Activated T-helper 1 cell treated with anti-CD3 and anti-CD28 coated beads, Interleukin-12 subunit alpha, Interleukin-12 subunit beta, Interleukin-2, Interleukin-4 antibody, amounts not matched to agents 30 ng/mL and 10 ng/mL and 1 ng/mL, durations not matched to agents 14 hours and 24 hours and 36 hours (primary cell): Measurements from ENCODE around the gene HRNR. TPM values are rescaled to one million over a fixed set of nuclear protein-coding genes. Genes with fewer than 3 reads are reported as not detected.
A peak's percentile ranks its signal among the peaks of the same experiment; 100 is the strongest.

ENCODE experiments used
- DNase-seq: peaks from one replicate; pipeline ENCODE4 v3.0.0; 2021; ENCODE audit warnings: low spot score
- H3K27ac Mint-ChIP-seq: one replicate; pipeline ENCODE4 v1.8.0; 2021; ENCODE audit warnings: mild to moderate bottlenecking, mixed read lengths
- H3K27me3 Mint-ChIP-seq: one replicate; pipeline ENCODE4 v1.8.0; 2022; ENCODE audit warnings: mild to moderate bottlenecking, moderate library complexity, mixed read lengths; ENCODE audit not compliant: insufficient read depth
- H3K36me3 Mint-ChIP-seq: one replicate; pipeline ENCODE4 v1.8.0; 2021; ENCODE audit warnings: low read depth, mixed read lengths
- H3K4me1 Mint-ChIP-seq: one replicate; pipeline ENCODE4 v1.8.0; 2021; ENCODE audit warnings: low read depth, mixed read lengths
- H3K4me3 Mint-ChIP-seq: one replicate; pipeline ENCODE4 v1.8.0; 2021; ENCODE audit warnings: mild to moderate bottlenecking, moderate library complexity, mixed read lengths
- H3K9me3 Mint-ChIP-seq: one replicate; pipeline ENCODE4 v1.8.0; 2021; ENCODE audit warnings: mixed read lengths
- intact Hi-C: fragments of 100-400 bp; cut with micrococcal nuclease; formaldehyde crosslinking; loops from one replicate; pipeline ENCODE4 v1.15.1; 2024
- total RNA-seq: library from RNA; stranded (reverse); gene quantifications from 2 replicates; pipeline ENCODE4 v1.2.3, GENCODE V29; 2022

HRNR gene
- total RNA-seq, 1 donor from 2014 or later = not detected

- Mint-ChIP-seq H3K9me3 (no peaks in the 10 kb centered on the region), H3K4me3 (no peak overlapping the region), H3K27ac (no peak overlapping the region), H3K4me1 (peaks cover 6% of the 10 kb centered on the region), H3K36me3 (no peaks in the 10 kb centered on the region), H3K27me3 (peaks cover 21% of the 10 kb centered on the region)
- peak; percentile 17 for DNase-seq
- intact Hi-C loops = loop anchor here (1.0 to 2.0 kb wide), 4 partner anchors 43 to 251 kb away; no protein-coding TSS in a partner anchor
These were observed 38.2 kb downstream of the HRNR start for GRCh38 chr1:152185544-152186391.

GRCh38 chr1:152182944-152183361 lies 41.0 kb downstream of the HRNR start:
- intact Hi-C loops = no loop called here
- Mint-ChIP-seq H3K27ac (no peak overlapping the region), H3K9me3 (no peaks in the 10 kb centered on the region), H3K27me3 (peaks cover 11% of the 10 kb centered on the region), H3K36me3 (no peaks in the 10 kb centered on the region), H3K4me3 (no peak overlapping the region), H3K4me1 (no peaks in the 10 kb centered on the region)
- DNase-seq = no peak

- no peaks in the 10 kb centered on the region for H3K4me1 Mint-ChIP-seq
- DNase-seq = no peak
- no peaks in the 10 kb centered on the region for H3K9me3 Mint-ChIP-seq
- intact Hi-C loops = no loop called here
- H3K4me3 Mint-ChIP-seq = no peak overlapping the region
- peaks cover 12% of the 10 kb centered on the region for H3K27me3 Mint-ChIP-seq
- H3K27ac Mint-ChIP-seq = no peak overlapping the region
- H3K36me3 Mint-ChIP-seq = no peaks in the 10 kb centered on the region
These were observed 41.6 kb downstream of the HRNR start for GRCh38 chr1:152182431-152182830.

- no peak for DNase-seq
- intact Hi-C loops = no loop called here
- Mint-ChIP-seq H3K36me3 (no peaks in the 10 kb centered on the region), H3K27ac (no peak overlapping the region), H3K27me3 (peaks cover 17% of the 10 kb centered on the region), H3K4me3 (no peak overlapping the region), H3K9me3 (peaks cover 2% of the 10 kb centered on the region), H3K4me1 (no peaks in the 10 kb centered on the region)
These were observed 44.4 kb downstream of the HRNR start for GRCh38 chr1:152179566-152179965.

GRCh38 chr1:152170287-152170905 lies 53.6 kb downstream of the HRNR start:
- H3K9me3 Mint-ChIP-seq = peaks cover 3% of the 10 kb centered on the region
- H3K4me3 Mint-ChIP-seq = no peak overlapping the region
- H3K4me1 Mint-ChIP-seq = peaks cover 7% of the 10 kb centered on the region
- H3K36me3 Mint-ChIP-seq = no peaks in the 10 kb centered on the region
- intact Hi-C loops = no loop called here
- H3K27ac Mint-ChIP-seq = no peak overlapping the region
- peaks cover 6% of the 10 kb centered on the region for H3K27me3 Mint-ChIP-seq
- DNase-seq = no peak

GRCh38 chr1:152169366-152170025 lies 54.5 kb downstream of the HRNR start:
- no peaks in the 10 kb centered on the region for H3K36me3 Mint-ChIP-seq
- peaks cover 3% of the 10 kb centered on the region for H3K27me3 Mint-ChIP-seq
- DNase-seq = no peak
- no peak overlapping the region for H3K27ac Mint-ChIP-seq
- H3K9me3 Mint-ChIP-seq = peaks cover 3% of the 10 kb centered on the region
- peaks cover 7% of the 10 kb centered on the region for H3K4me1 Mint-ChIP-seq
- intact Hi-C loops = no loop called here
- no peak overlapping the region for H3K4me3 Mint-ChIP-seq

- Mint-ChIP-seq H3K27me3 (no peaks in the 10 kb centered on the region), H3K4me1 (peaks cover 7% of the 10 kb centered on the region), H3K9me3 (peaks cover 3% of the 10 kb centered on the region), H3K4me3 (no peak overlapping the region), H3K27ac (no peak overlapping the region), H3K36me3 (no peaks in the 10 kb centered on the region)
- no peak for DNase-seq
- intact Hi-C loops = no loop called here
These were observed 55.5 kb downstream of the HRNR start for GRCh38 chr1:152168535-152168868.

- Mint-ChIP-seq H3K4me3 (no peak overlapping the region), H3K36me3 (no peaks in the 10 kb centered on the region), H3K4me1 (peaks cover 7% of the 10 kb centered on the region), H3K27ac (no peak overlapping the region), H3K9me3 (peaks cover 3% of the 10 kb centered on the region), H3K27me3 (no peaks in the 10 kb centered on the region)
- no peak for DNase-seq
- intact Hi-C loops = no loop called here
These were observed 56.0 kb downstream of the HRNR start for GRCh38 chr1:152167835-152168534.

GRCh38 chr1:152166966-152167365 lies 57.0 kb downstream of the HRNR start:
- no peak for DNase-seq
- peaks cover 3% of the 10 kb centered on the region for H3K27me3 Mint-ChIP-seq
- no peak overlapping the region for H3K4me3 Mint-ChIP-seq
- peaks cover 3% of the 10 kb centered on the region for H3K9me3 Mint-ChIP-seq
- H3K27ac Mint-ChIP-seq = no peak overlapping the region
- peaks cover 7% of the 10 kb centered on the region for H3K4me1 Mint-ChIP-seq
- H3K36me3 Mint-ChIP-seq = no peaks in the 10 kb centered on the region
- intact Hi-C loops = no loop called here

GRCh38 chr1:152165286-152166077 lies 58.5 kb downstream of the HRNR start:
- no peak for DNase-seq
- no peaks in the 10 kb centered on the region for H3K36me3 Mint-ChIP-seq
- H3K27ac Mint-ChIP-seq = no peak overlapping the region
- peaks cover 7% of the 10 kb centered on the region for H3K4me1 Mint-ChIP-seq
- peaks cover 12% of the 10 kb centered on the region for H3K27me3 Mint-ChIP-seq
- H3K9me3 Mint-ChIP-seq = peaks cover 3% of the 10 kb centered on the region
- H3K4me3 Mint-ChIP-seq = no peak overlapping the region
- intact Hi-C loops = no loop called here

- H3K4me3 Mint-ChIP-seq = no peak overlapping the region
- H3K27me3 Mint-ChIP-seq = peaks cover 12% of the 10 kb centered on the region
- DNase-seq = no peak
- H3K36me3 Mint-ChIP-seq = no peaks in the 10 kb centered on the region
- H3K4me1 Mint-ChIP-seq = peaks cover 7% of the 10 kb centered on the region
- H3K27ac Mint-ChIP-seq = no peak overlapping the region
- intact Hi-C loops = no loop called here
- peaks cover 3% of the 10 kb centered on the region for H3K9me3 Mint-ChIP-seq
These were observed 59.4 kb downstream of the HRNR start for GRCh38 chr1:152164517-152165136.
